H1 (cell line): ENCODE data around the gene KRTAP9-7. TPM values are rescaled to one million over a fixed set of nuclear protein-coding genes. Genes with fewer than 3 reads are reported as not detected.

Experiments
- CTCF ChIA-PET: fragments of 300-600 bp; sonication (Branson Sonifier 250); formaldehyde crosslinking; loops from one replicate; lab custom pipeline; 2021; ENCODE audit not compliant: partially characterized antibody; lab: Charles Lee
- POLR2A ChIA-PET: fragments of 300-600 bp; sonication (Branson Sonifier 250); formaldehyde crosslinking; loops from one replicate; lab custom pipeline; 2021; ENCODE audit warnings: inconsistent platforms; ENCODE audit not compliant: partially characterized antibody; lab: Charles Lee
- DNase-seq, 2 experiments: peaks; one replicate each; pipeline versions ENCODE4 v3.0.0 to v3.0.0-alpha.2; 2010 to 2022; ENCODE audit warnings: low spot score in 2 of 2, low read depth in 1 of 2, mixed read lengths in 1 of 2
- FAIRE-seq: peaks from 2 replicates; lab custom pipeline; 2011; peaks lifted over from hg19 to GRCh38; lab: Jason Lieb, UNC
- H2AFZ ChIP-seq: 2 replicates; pipeline ENCODE4 v1.8.1; 2012; ENCODE audit warnings: low read length, inconsistent platforms
- H2AK5ac ChIP-seq: 2 replicates; pipeline ENCODE4 v1.6.1; 2013; ENCODE audit warnings: low read depth, low read length
- H2BK120ac ChIP-seq: replicated peaks from 2 replicates; pipeline ENCODE3; 2013; ENCODE audit warnings: low read depth, low read length, inconsistent platforms
- H2BK12ac ChIP-seq: 2 replicates; pipeline ENCODE4 v1.6.1; 2013; ENCODE audit warnings: low read depth, low read length
- H2BK15ac ChIP-seq: 2 replicates; pipeline ENCODE4 v1.6.1; 2013; ENCODE audit warnings: low read length
- H2BK20ac ChIP-seq: 2 replicates; pipeline ENCODE4 v1.6.1; 2013; ENCODE audit warnings: low read length
- H2BK5ac ChIP-seq: 2 replicates; pipeline ENCODE4 v1.6.1; 2013; ENCODE audit warnings: low read depth, low read length
- H3K14ac ChIP-seq: 2 replicates; pipeline ENCODE4 v1.6.1; 2013; ENCODE audit warnings: inconsistent platforms; ENCODE audit not compliant: insufficient read length
- H3K18ac ChIP-seq: 2 replicates; pipeline ENCODE4 v1.6.1; 2013; ENCODE audit warnings: low read length; ENCODE audit errors: extremely low read depth
- H3K23ac ChIP-seq: 2 replicates; pipeline ENCODE4 v1.6.1; 2013; ENCODE audit warnings: inconsistent platforms; ENCODE audit not compliant: insufficient read length
- H3K23me2 ChIP-seq: 2 replicates; pipeline ENCODE4 v1.6.1; 2013; ENCODE audit warnings: low read depth, low read length
- H3K27ac ChIP-seq: 2 replicates; pipeline ENCODE4 v1.6.1; 2011; ENCODE audit warnings: low read depth, low read length, inconsistent platforms
- H3K27me3 ChIP-seq, 4 experiments: replicated peaks in 1 of 4; 1 replicate in 1 of 4; 2 replicates in 3 of 4; pipeline versions ENCODE4 v1.6.1 to v1.8.1; 2011 to 2013; ENCODE audit warnings: low read length in 3 of 4, mild to moderate bottlenecking in 3 of 4, inconsistent platforms in 2 of 4, mixed read lengths in 2 of 4, moderate library complexity in 1 of 4; ENCODE audit not compliant: control insufficient read depth in 3 of 4, insufficient read depth in 3 of 4; ENCODE audit errors: extremely low read depth in 1 of 4
- H3K36me3 ChIP-seq, 4 experiments: 2 replicates each; pipeline versions ENCODE4 v1.6.1 to v1.8.1; 2011 to 2013; ENCODE audit warnings: mild to moderate bottlenecking in 4 of 4, low read length in 3 of 4, moderate library complexity in 2 of 4, control low read depth in 1 of 4, inconsistent platforms in 1 of 4; ENCODE audit not compliant: insufficient read depth in 4 of 4, control insufficient read depth in 2 of 4
- H3K4ac ChIP-seq: replicated peaks from 2 replicates; pipeline ENCODE3; 2013; ENCODE audit warnings: low read length, low read depth, mixed read lengths, inconsistent platforms; ENCODE audit not compliant: insufficient read length
- H3K4me1 ChIP-seq, 4 experiments: replicated peaks in 1 of 4; 1 replicate in 1 of 4; 2 replicates in 3 of 4; pipeline versions ENCODE4 v1.6.1 to v1.8.1; 2011 to 2013; ENCODE audit warnings: low read length in 3 of 4, inconsistent platforms in 2 of 4, mixed read lengths in 1 of 4; ENCODE audit not compliant: insufficient read depth in 4 of 4, control insufficient read depth in 3 of 4
- H3K4me2 ChIP-seq, 2 experiments: 2 replicates each; pipeline versions ENCODE4 v1.6.1 to v1.8.1; 2011 to 2013; ENCODE audit warnings: low read depth in 2 of 2, low read length in 2 of 2, control low read depth in 1 of 2, inconsistent platforms in 1 of 2, mild to moderate bottlenecking in 1 of 2; ENCODE audit not compliant: insufficient read depth in 1 of 2
- H3K4me3 ChIP-seq, 4 experiments: fragments of 200-600, 300-600 bp in 1 of 4; sonication (generic), shearing (Covaris generic), sonication (Bioruptor Twin) in 1 of 4; 2 replicates each; pipeline versions ENCODE4 v1.5.1 to v1.8.1; 2011 to 2016; ENCODE audit warnings: low read length in 4 of 4, low read depth in 3 of 4, control low read depth in 2 of 4, inconsistent platforms in 2 of 4, mild to moderate bottlenecking in 2 of 4, mixed read lengths in 1 of 4, moderate library complexity in 1 of 4; ENCODE audit not compliant: insufficient read depth in 2 of 4; ENCODE audit errors: extremely low read depth in 1 of 4
- H3K56ac ChIP-seq: replicated peaks from 2 replicates; pipeline ENCODE3; 2013; ENCODE audit warnings: low read depth, mild to moderate bottlenecking, mixed read lengths, low read length, inconsistent platforms; ENCODE audit not compliant: insufficient read length
- H3K79me1 ChIP-seq: 2 replicates; pipeline ENCODE4 v1.6.1; 2013; ENCODE audit warnings: low read depth, low read length, control low read depth
- H3K79me2 ChIP-seq, 2 experiments: 2 replicates each; pipeline versions ENCODE4 v1.6.1 to v1.8.1; 2012 to 2013; ENCODE audit warnings: low read length in 2 of 2, mild to moderate bottlenecking in 2 of 2, inconsistent platforms in 1 of 2; ENCODE audit not compliant: insufficient read depth in 2 of 2, control insufficient read depth in 1 of 2
- H3K9ac ChIP-seq, 4 experiments: replicated peaks in 1 of 4; 1 replicate in 1 of 4; 2 replicates in 3 of 4; pipeline versions ENCODE4 v1.6.1 to v1.8.1; 2011 to 2013; ENCODE audit warnings: low read depth in 3 of 4, low read length in 3 of 4, control low read depth in 2 of 4, mild to moderate bottlenecking in 2 of 4, moderate library complexity in 2 of 4, inconsistent platforms in 1 of 4; ENCODE audit errors: extremely low read depth in 1 of 4
- H3K9me3 ChIP-seq, 2 experiments: 2 replicates each; pipeline versions ENCODE4 v1.6.1 to v1.8.1; 2012 to 2013; ENCODE audit warnings: mild to moderate bottlenecking in 2 of 2, moderate library complexity in 2 of 2, control low read depth in 1 of 2, inconsistent platforms in 1 of 2, low read depth in 1 of 2, low read length in 1 of 2, mixed read lengths in 1 of 2; ENCODE audit not compliant: insufficient read depth in 2 of 2
- H4K20me1 ChIP-seq, 2 experiments: replicated peaks in 1 of 2; 2 replicates each; pipeline versions ENCODE3 to v1.8.1; 2011 to 2013; ENCODE audit warnings: inconsistent platforms in 2 of 2, low read length in 2 of 2, mild to moderate bottlenecking in 1 of 2; ENCODE audit not compliant: insufficient read depth in 2 of 2, control insufficient read depth in 1 of 2
- H4K5ac ChIP-seq: 2 replicates; pipeline ENCODE4 v1.6.1; 2013; ENCODE audit warnings: low read length, low read depth, mixed read lengths, inconsistent platforms; ENCODE audit not compliant: insufficient read length
- H4K8ac ChIP-seq: 2 replicates; pipeline ENCODE4 v1.8.0; 2013; ENCODE audit warnings: mild to moderate bottlenecking, moderate library complexity, low read length, inconsistent platforms; ENCODE audit not compliant: insufficient read depth; ENCODE audit errors: extremely low read depth
- H4K91ac ChIP-seq: replicated peaks from 2 replicates; pipeline ENCODE3; 2013; ENCODE audit warnings: low read length, mixed read lengths, inconsistent platforms; ENCODE audit not compliant: insufficient read length
- CTBP2 ChIP-seq: IDR thresholded peaks from 2 replicates; pipeline ENCODE4 v1.7.0; 2011; ENCODE audit warnings: borderline replicate concordance, mild to moderate bottlenecking, moderate library complexity, mixed read lengths, low read length; ENCODE audit not compliant: insufficient read depth, insufficient read length
- FOSL1 ChIP-seq: IDR thresholded peaks from 2 replicates; pipeline ENCODE4 v1.6.1; 2011; ENCODE audit warnings: mild to moderate bottlenecking, low read depth, low read length, moderate library complexity; ENCODE audit not compliant: insufficient read depth
- MAFK ChIP-seq: IDR thresholded peaks from 2 replicates; pipeline ENCODE4 v1.6.1; 2012; ENCODE audit warnings: low read depth, mild to moderate bottlenecking, improper control_type of control experiment, low read length
- ZNF274 ChIP-seq: IDR thresholded peaks from 2 replicates; pipeline ENCODE4 v1.7.0; 2012; ENCODE audit warnings: low read length, borderline replicate concordance; ENCODE audit errors: extremely low read depth
- WGBS, 2 experiments: shearing (Covaris generic) in 1 of 2; methylation state at CpG; one replicate each; pipeline versions ENCODE4 v1.1.6 to v1.1.7; 2013 to 2015; ENCODE audit warnings: low lambda C conversion rate in 2 of 2, mixed read lengths in 2 of 2, inconsistent platforms in 1 of 2, low coverage in 1 of 2, missing lambda C conversion rate in 1 of 2; ENCODE audit not compliant: insufficient replicate concordance in 2 of 2, insufficient coverage in 1 of 2, insufficient read length in 1 of 2; ENCODE audit errors: extremely low coverage in 1 of 2, missing lambda C conversion rate in 1 of 2; 5-methylcytosine and 5-hydroxymethylcytosine counted together
- polyA plus RNA-seq, 7 experiments: library from polyadenylated mRNA; depleted of rRNA in 3 of 7; stranded (reverse) in 5 of 7; unstranded in 2 of 7; fragments of >200 nt in 5 of 7; fragments of 200-250 nt in 2 of 7; gene quantifications; 1 replicate in 5 of 7; 2 replicates in 1 of 7; 4 replicates in 1 of 7; pipeline versions ENCODE4 v1.2.1 to v1.2.3, GENCODE V29; 2011 to 2013; ENCODE audit warnings: missing spikeins in 2 of 7, mixed read lengths in 2 of 7
- total RNA-seq: library from RNA; stranded (reverse); fragmentation: NEBNext Ultra II Directional; extraction: Animal tissue kit (Norgen Biotek cat#: 25700); gene quantifications from 2 replicates; pipeline ENCODE4 v1.2.1, GENCODE V29; 2021
- TF ChIP-seq, protein P1 (sequence below): IDR thresholded peaks from 2 replicates; pipeline ENCODE4 v1.6.1; 2011; ENCODE audit warnings: low read depth, mild to moderate bottlenecking, low read length; ENCODE audit not compliant: insufficient read depth
- TF ChIP-seq, protein P2 (sequence below): IDR thresholded peaks from 2 replicates; pipeline ENCODE4 v1.6.1; 2012; ENCODE audit warnings: inconsistent platforms

KRTAP9-7 gene
- total and polyA plus RNA-seq, 2 of the 8 experiments (the other 6 are each of a cell fraction or from before 2014, with no cell fraction given) = not detected

DNA sequence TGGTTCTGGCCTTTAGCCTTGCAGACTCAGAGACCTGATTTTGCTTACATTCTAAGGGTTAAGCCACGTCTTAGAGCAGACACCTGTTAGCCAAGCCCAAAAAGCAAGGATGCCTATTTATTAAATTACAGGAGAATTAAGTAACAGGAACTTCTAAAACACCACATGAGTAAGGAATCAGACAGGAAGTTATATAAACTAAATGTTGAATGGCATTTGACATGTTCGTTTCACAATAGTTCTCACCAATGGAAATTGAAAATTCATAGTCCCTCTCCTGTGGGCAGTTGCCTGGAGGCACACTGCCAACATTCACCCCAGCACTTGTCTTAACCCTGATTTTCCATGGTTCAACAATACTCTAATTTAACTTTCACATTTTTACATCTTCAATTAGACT, 9.0 kb downstream of the KRTAP9-7 start:
- Histone ChIP-seq H3K9me3 (no peaks in the 10 kb centered on the region), H3K79me1 (no peaks in the 10 kb centered on the region), H3K23me2 (no peaks in the 10 kb centered on the region), H2BK120ac (no peak overlapping the region)
- TF ChIP-seq, protein P1, sequence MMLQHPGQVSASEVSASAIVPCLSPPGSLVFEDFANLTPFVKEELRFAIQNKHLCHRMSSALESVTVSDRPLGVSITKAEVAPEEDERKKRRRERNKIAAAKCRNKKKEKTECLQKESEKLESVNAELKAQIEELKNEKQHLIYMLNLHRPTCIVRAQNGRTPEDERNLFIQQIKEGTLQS = no peak
- TF ChIP-seq CTBP2 (no peak), ZNF274 (no peak), MAFK (no peak), FOSL1 (no peak)
- TF ChIP-seq, protein P2, sequence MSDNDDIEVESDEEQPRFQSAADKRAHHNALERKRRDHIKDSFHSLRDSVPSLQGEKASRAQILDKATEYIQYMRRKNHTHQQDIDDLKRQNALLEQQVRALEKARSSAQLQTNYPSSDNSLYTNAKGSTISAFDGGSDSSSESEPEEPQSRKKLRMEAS = no peak
- TF ChIP-seq, all 59 proteins: peak for 0
- Histone ChIP-seq H2BK20ac (no peak overlapping the region), H2AK5ac (no peak overlapping the region), H3K9ac (no peak overlapping the region), H2AFZ (no peak overlapping the region), H3K27ac (no peak overlapping the region), H3K4ac (no peak overlapping the region), H4K8ac (no peak overlapping the region), H3K56ac (no peak overlapping the region), H2BK5ac (no peak overlapping the region), H3K79me2 (no peaks in the 10 kb centered on the region), H3K14ac (no peak overlapping the region), H2BK15ac (no peak overlapping the region), H3K27me3 (no peaks in the 10 kb centered on the region), H3K4me2 (no peak overlapping the region), H4K91ac (no peak overlapping the region), H3K4me1 (no peaks in the 10 kb centered on the region), H3K4me3 (no peak overlapping the region), H3K36me3 (no peaks in the 10 kb centered on the region), H4K5ac (no peak overlapping the region), H3K23ac (no peak overlapping the region), H4K20me1 (no peaks in the 10 kb centered on the region), H3K18ac (no peak overlapping the region), H2BK12ac (no peak overlapping the region)
- POLR2A ChIA-PET = no interaction called here
- CTCF ChIA-PET = no interaction called here
- FAIRE-seq = no peak
- no peak for DNase-seq
- WGBS, 2 experiments = 85% methylated on average over 2 of the region's 2 CpGs; no CpG with 5 or more reads in 1 of the 2 experiments
